Testis (tissue), 3 donors: Measurements from ENCODE around the gene WAC. TPM values are rescaled to one million over a fixed set of nuclear protein-coding genes. Genes with fewer than 3 reads are reported as not detected.
A peak's percentile ranks its signal among the peaks of the same experiment; 100 is the strongest.

Source experiments
- DNase-seq: peaks from one replicate; pipeline ENCODE4 v3.0.0-alpha.2; 2019
- H3K27ac ChIP-seq, 2 donors: fragments of 200-600 bp; sonication (generic); one replicate each; pipeline ENCODE4 v1.5.1; 2019
- H3K27me3 ChIP-seq: fragments of 200-600 bp; sonication (generic); one replicate; pipeline ENCODE4 v1.5.1; 2019
- H3K36me3 ChIP-seq: fragments of 200-600 bp; sonication (generic); one replicate; pipeline ENCODE4 v1.5.1; 2017; ENCODE audit warnings: low read depth; ENCODE audit errors: missing control alignments
- H3K4me1 ChIP-seq: fragments of 200-600 bp; sonication (generic); one replicate; pipeline ENCODE4 v1.5.1; 2019
- H3K4me3 ChIP-seq, 2 donors: fragments of 200-600 bp; sonication (generic); one replicate each; pipeline ENCODE4 v1.5.1; 2017 to 2019
- H3K9me3 ChIP-seq: fragments of 200-600 bp; sonication (generic); one replicate; pipeline ENCODE4 v1.5.1; 2017
- CTCF ChIP-seq, 3 experiments: fragments of 450-650 bp in 2 of 3; fragments of 200-600 bp in 1 of 3; sonication (generic) in 1 of 3; IDR thresholded peaks; one replicate each; pipeline ENCODE4 v1.5.1; 2016 to 2019; ENCODE audit warnings: antibody characterized with exemption in 3 of 3, mild to moderate bottlenecking in 2 of 3, moderate library complexity in 1 of 3
- POLR2A ChIP-seq: fragments of 450-650 bp; IDR thresholded peaks from one replicate; pipeline ENCODE4 v1.6.1; 2017; ENCODE audit warnings: antibody characterized with exemption, mild to moderate bottlenecking, moderate library complexity
- WGBS, 2 donors: methylation state at CpG; one replicate each; pipeline ENCODE4 v1.1.5; 2018; 5-methylcytosine and 5-hydroxymethylcytosine counted together
- intact Hi-C: fragments of 100-400 bp; cut with DNase I; formaldehyde crosslinking; loops from one replicate; pipeline ENCODE4 v1.15.1; 2023; ENCODE audit warnings: low total_unique reads
- polyA plus RNA-seq: library from polyadenylated mRNA; stranded (reverse); fragments of 350-450 nt; fragmentation: Illumina TruSeq; extraction: RNeasy Lipid Tissue Mini Kit (QIAGEN cat#74804); gene quantifications from one replicate; pipeline ENCODE4 v1.2.3, GENCODE V29; 2014; ENCODE audit warnings: low read depth, low replicate concordance; ENCODE audit not compliant: insufficient read depth
- total RNA-seq, 2 donors: library from RNA; depleted of rRNA; stranded (reverse); fragments of >200 nt; gene quantifications; one replicate each; pipeline ENCODE4 v1.2.3, GENCODE V29; 2016

Gene WAC
- total and polyA plus RNA-seq, 3 donors from 2014 or later: 130 to 174 (median 166) TPM

- intact Hi-C loops: no loop called here
- Histone ChIP-seq H3K9me3 (no peaks in the 10 kb centered on the region), H3K36me3 (no peaks in the 10 kb centered on the region), H3K4me1 (peaks cover 30% of the 10 kb centered on the region), H3K4me3 (no peak overlapping the region), H3K27ac (peak overlapping the region; percentile 14 to 22), H3K27me3 (no peaks in the 10 kb centered on the region)
- WGBS, 2 donors: 28 to 33% methylated on average over 1 of the region's 1 CpG
- DNase-seq: no peak
- TF ChIP-seq CTCF (IDR thresholded peaks at IDR 0.05): peak in 2 of 3 experiments; percentile 9 to 16
- TF ChIP-seq POLR2A: no peak
Observed at GRCh38 chr10:28587970-28588290, 55.0 kb downstream of the WAC start.

GRCh38 chr10:28592953-28593352, 60.0 kb downstream of the WAC start:
- H3K9me3 ChIP-seq: no peaks in the 10 kb centered on the region
- no peak for DNase-seq
- no peak overlapping the region for H3K4me3 ChIP-seq
- intact Hi-C loops: no loop called here
- no peak overlapping the region for H3K27ac ChIP-seq
- TF ChIP-seq CTCF (IDR thresholded peaks at IDR 0.05): no peak
- TF ChIP-seq POLR2A: no peak
- WGBS, 2 donors: 89 to 93% methylated on average over 1 of the region's 1 CpG
- H3K36me3 ChIP-seq: no peaks in the 10 kb centered on the region
- peaks cover 6% of the 10 kb centered on the region for H3K4me1 ChIP-seq
- H3K27me3 ChIP-seq: no peaks in the 10 kb centered on the region

GRCh38 chr10:28593811-28594210, 60.9 kb downstream of the WAC start:
- TF ChIP-seq POLR2A (no peak), CTCF (IDR thresholded peaks at IDR 0.05) (no peak)
- H3K4me3 ChIP-seq: no peak overlapping the region
- no peak overlapping the region for H3K27ac ChIP-seq
- H3K27me3 ChIP-seq: no peaks in the 10 kb centered on the region
- H3K9me3 ChIP-seq: no peaks in the 10 kb centered on the region
- 59 to 87% methylated on average over 2 of the region's 2 CpGs for WGBS, 2 donors
- H3K36me3 ChIP-seq: no peaks in the 10 kb centered on the region
- H3K4me1 ChIP-seq: no peaks in the 10 kb centered on the region
- intact Hi-C loops: no loop called here
- DNase-seq: no peak

- no peaks in the 10 kb centered on the region for H3K27me3 ChIP-seq
- no peaks in the 10 kb centered on the region for H3K9me3 ChIP-seq
- H3K36me3 ChIP-seq: no peaks in the 10 kb centered on the region
- intact Hi-C loops: no loop called here
- no peak for TF ChIP-seq CTCF (IDR thresholded peaks at IDR 0.05)
- TF ChIP-seq POLR2A: no peak
- DNase-seq: no peak
- 83 to 86% methylated on average over 5 of the region's 5 CpGs for WGBS, 2 donors
- no peaks in the 10 kb centered on the region for H3K4me1 ChIP-seq
- H3K4me3 ChIP-seq: no peak overlapping the region
- no peak overlapping the region for H3K27ac ChIP-seq
Observed at GRCh38 chr10:28594406-28594805, 61.5 kb downstream of the WAC start.

- no peak for DNase-seq
- 56 to 57% methylated on average over 3 of the region's 3 CpGs for WGBS, 2 donors
- H3K9me3 ChIP-seq: no peaks in the 10 kb centered on the region
- TF ChIP-seq POLR2A (no peak), CTCF (IDR thresholded peaks at IDR 0.05) (no peak)
- no peak overlapping the region for H3K4me3 ChIP-seq
- no peaks in the 10 kb centered on the region for H3K4me1 ChIP-seq
- H3K27ac ChIP-seq: no peak overlapping the region
- intact Hi-C loops: no loop called here
- no peaks in the 10 kb centered on the region for H3K27me3 ChIP-seq
- no peaks in the 10 kb centered on the region for H3K36me3 ChIP-seq
Observed at GRCh38 chr10:28595613-28596012, 62.7 kb downstream of the WAC start.
